Peyer's patch (tissue), 4 donors: ENCODE data around the gene PIAS3.
"Not testable (repeated sequence)": the region's sequence is repeated elsewhere in the genome, so short reads cannot be mapped to it uniquely, and the experiment has no call there.

Experiments
- CTCF ChIP-seq, 6 experiments: fragments of 450-650 bp in 4 of 6; fragments of 200-600 bp in 2 of 6; sonication (generic) in 1 of 6; IDR thresholded peaks; one replicate each; pipeline ENCODE4 v1.5.1; 2017 to 2019; ENCODE audit warnings: antibody characterized with exemption in 6 of 6, mild to moderate bottlenecking in 3 of 6, moderate library complexity in 1 of 6
- POLR2A ChIP-seq, 2 donors: fragments of 450-650 bp; IDR thresholded peaks; one replicate each; pipeline ENCODE4 v1.5.1; 2017; ENCODE audit warnings: antibody characterized with exemption in 2 of 2, mild to moderate bottlenecking in 2 of 2, moderate library complexity in 2 of 2

- TF ChIP-seq CTCF, POLR2A (IDR thresholded peaks at IDR 0.05): not testable (repeated sequence)
Measured at GRCh38 chr1:145812977-145813810, 45.7 kb downstream of the PIAS3 start.
